IMR-90 (cell line): ENCODE data around the gene PLA2G4B. TPM values are rescaled to one million over a fixed set of nuclear protein-coding genes. Genes with fewer than 3 reads are reported as not detected.

Source experiments
- ATAC-seq: fragments of 200-7000 bp; cut with Tn5 transposase; 2 replicates; pipeline ENCODE4 v1.9.1; 2020; ENCODE audit warnings: low read depth, mild to moderate bottlenecking, moderate library complexity
- BruUV-seq: library from RNA; stranded (reverse); fragments of 400-500 nt; replicated peaks from 2 replicates; lab custom pipeline; 2021; lab: Mats Ljungman, UMichigan
- CTCF ChIA-PET: fragments of 300-600 bp; formaldehyde crosslinking; extraction: SDS; loops from one replicate; lab custom pipeline; 2021; ENCODE audit warnings: antibody characterized with exemption; lab: Yijun Ruan, JAX
- POLR2A ChIA-PET: fragments of 300-600 bp; sonication (Branson Sonifier 250); formaldehyde crosslinking; loops from one replicate; lab custom pipeline; 2022; ENCODE audit warnings: antibody characterized with exemption; ENCODE audit not compliant: unreplicated experiment; lab: Charles Lee
- DNase-seq: peaks from one replicate; pipeline ENCODE4 v3.0.0; 2013
- H2AFZ ChIP-seq: replicated peaks from 2 replicates; pipeline ENCODE3; 2013; ENCODE audit warnings: low read length, mild to moderate bottlenecking; ENCODE audit not compliant: poor library complexity
- H2AK5ac ChIP-seq: 2 replicates; pipeline ENCODE4 v1.6.1; 2013; ENCODE audit warnings: low read depth, low read length, inconsistent platforms
- H2AK9ac ChIP-seq: replicated peaks from 2 replicates; pipeline ENCODE3; 2013; ENCODE audit warnings: mild to moderate bottlenecking, low read depth, low read length, moderate library complexity; ENCODE audit not compliant: poor library complexity
- H2BK120ac ChIP-seq: 2 replicates; pipeline ENCODE4 v1.6.1; 2013; ENCODE audit warnings: low read depth, low read length, inconsistent platforms
- H2BK15ac ChIP-seq: 3 replicates; pipeline ENCODE4 v1.6.1; 2013; ENCODE audit warnings: low read depth, low read length, inconsistent platforms
- H2BK20ac ChIP-seq: 2 replicates; pipeline ENCODE4 v1.6.1; 2013; ENCODE audit warnings: low read depth, mild to moderate bottlenecking, inconsistent platforms, low read length, moderate library complexity
- H2BK5ac ChIP-seq: 2 replicates; pipeline ENCODE4 v1.6.1; 2013; ENCODE audit warnings: mild to moderate bottlenecking, low read depth, low read length, inconsistent platforms; ENCODE audit not compliant: poor library complexity, severe bottlenecking
- H3K14ac ChIP-seq: replicated peaks from 2 replicates; pipeline ENCODE4 v1.6.1; 2013; ENCODE audit warnings: low read depth, low read length, inconsistent platforms
- H3K18ac ChIP-seq: 2 replicates; pipeline ENCODE4 v1.6.1; 2013; ENCODE audit warnings: low read depth, low read length, control low read depth
- H3K23ac ChIP-seq: 2 replicates; pipeline ENCODE4 v1.6.1; 2013; ENCODE audit warnings: low read depth, low read length, inconsistent platforms
- H3K27ac ChIP-seq: 2 replicates; pipeline ENCODE4 v1.5.1; 2013; ENCODE audit warnings: mild to moderate bottlenecking, control low read depth, low read length; ENCODE audit not compliant: insufficient read depth
- H3K27me3 ChIP-seq: 2 replicates; pipeline ENCODE4 v1.6.1; 2013; ENCODE audit warnings: low read length; ENCODE audit not compliant: control insufficient read depth, insufficient read depth
- H3K36me3 ChIP-seq: 2 replicates; pipeline ENCODE4 v1.6.1; 2013; ENCODE audit warnings: low read length, mixed read lengths; ENCODE audit not compliant: control insufficient read depth, insufficient read depth
- H3K4ac ChIP-seq: 2 replicates; pipeline ENCODE4 v1.6.1; 2013; ENCODE audit warnings: low read depth, low read length, inconsistent platforms
- H3K4me1 ChIP-seq: 2 replicates; pipeline ENCODE4 v1.6.1; 2013; ENCODE audit warnings: low read length, mixed read lengths; ENCODE audit not compliant: control insufficient read depth, insufficient read depth
- H3K4me2 ChIP-seq: 2 replicates; pipeline ENCODE4 v1.6.1; 2013; ENCODE audit warnings: low read depth, mild to moderate bottlenecking, control low read depth, low read length, moderate library complexity
- H3K4me3 ChIP-seq: 2 replicates; pipeline ENCODE4 v1.5.1; 2013; ENCODE audit warnings: low read depth, mild to moderate bottlenecking, control low read depth, low read length, moderate library complexity; ENCODE audit not compliant: insufficient read depth
- H3K56ac ChIP-seq: 2 replicates; pipeline ENCODE4 v1.6.1; 2013; ENCODE audit warnings: low read length, inconsistent platforms; ENCODE audit not compliant: insufficient read depth; ENCODE audit errors: extremely low read depth
- H3K79me1 ChIP-seq, 2 experiments: 2 replicates each; pipeline ENCODE4 v1.6.1; 2013; ENCODE audit warnings: low read length in 2 of 2, inconsistent platforms in 1 of 2, low read depth in 1 of 2
- H3K9ac ChIP-seq: 2 replicates; pipeline ENCODE4 v1.6.1; 2013; ENCODE audit warnings: low read depth, low read length, control low read depth
- H3K9me1 ChIP-seq: 2 replicates; pipeline ENCODE4 v1.6.1; 2013; ENCODE audit warnings: low read length, inconsistent platforms; ENCODE audit not compliant: insufficient read depth
- H3K9me3 ChIP-seq: 2 replicates; pipeline ENCODE4 v1.6.1; 2013; ENCODE audit warnings: low read length; ENCODE audit not compliant: control insufficient read depth, insufficient read depth
- H4K20me1 ChIP-seq: 2 replicates; pipeline ENCODE4 v1.6.1; 2013; ENCODE audit warnings: low read length, inconsistent platforms; ENCODE audit not compliant: insufficient read depth
- H4K5ac ChIP-seq: 2 replicates; pipeline ENCODE4 v1.6.1; 2013; ENCODE audit warnings: mild to moderate bottlenecking, low read depth, low read length, control low read depth
- H4K8ac ChIP-seq, 2 experiments: 2 replicates each; pipeline ENCODE4 v1.6.1; 2013; ENCODE audit warnings: low read depth in 2 of 2, low read length in 2 of 2, control low read depth in 1 of 2, inconsistent platforms in 1 of 2
- H4K91ac ChIP-seq: 2 replicates; pipeline ENCODE4 v1.6.1; 2013; ENCODE audit warnings: low read depth, low read length, inconsistent platforms; ENCODE audit not compliant: insufficient read depth
- BHLHE40 ChIP-seq: fragments of 150-350 bp; IDR thresholded peaks from 2 replicates; pipeline ENCODE4 v1.6.1; 2016; ENCODE audit warnings: mild to moderate bottlenecking, low read depth, low read length
- CEBPB ChIP-seq: IDR thresholded peaks from 2 replicates; pipeline ENCODE4 v1.6.1; 2012; ENCODE audit warnings: low read depth, low read length, improper control_type of control experiment
- CHD1 ChIP-seq: IDR thresholded peaks from 2 replicates; pipeline ENCODE4 v1.6.1; 2012; ENCODE audit warnings: low read depth, low read length, improper control_type of control experiment
- CTCF ChIP-seq: conservative IDR thresholded peaks from 2 replicates; pipeline ENCODE4 v1.5.1; 2012; ENCODE audit warnings: mild to moderate bottlenecking, low read depth, low read length, improper control_type of control experiment
- ELK1 ChIP-seq: fragments of 150-350 bp; IDR thresholded peaks from 2 replicates; pipeline ENCODE4 v1.6.1; 2016; ENCODE audit warnings: low read depth, mild to moderate bottlenecking, low read length, moderate library complexity, borderline replicate concordance
- FOS ChIP-seq: fragments of 150-350 bp; IDR thresholded peaks from 2 replicates; pipeline ENCODE4 v1.6.1; 2016; ENCODE audit warnings: low read depth, low read length
- MAFK ChIP-seq: IDR thresholded peaks from 2 replicates; pipeline ENCODE4 v1.6.1; 2012; ENCODE audit warnings: low read depth, low read length, improper control_type of control experiment
- MAZ ChIP-seq: IDR thresholded peaks from 2 replicates; pipeline ENCODE4 v1.6.1; 2012; ENCODE audit warnings: low read depth, mild to moderate bottlenecking, low read length, improper control_type of control experiment, moderate library complexity, borderline replicate concordance
- MXI1 ChIP-seq: IDR thresholded peaks from 2 replicates; pipeline ENCODE4 v1.6.1; 2012; ENCODE audit warnings: low read depth, mild to moderate bottlenecking, low read length, moderate library complexity, borderline replicate concordance
- NFE2L2 ChIP-seq: fragments of 150-350 bp; IDR thresholded peaks from 2 replicates; pipeline ENCODE4 v1.6.1; 2016; ENCODE audit warnings: low read depth, mild to moderate bottlenecking, low read length
- POLR2A ChIP-seq: IDR thresholded peaks from 2 replicates; pipeline ENCODE4 v1.6.1; 2012; ENCODE audit warnings: mild to moderate bottlenecking, low read depth, low read length
- RAD21 ChIP-seq: IDR thresholded peaks from 2 replicates; pipeline ENCODE4 v1.6.1; 2012; ENCODE audit warnings: low read length, improper control_type of control experiment
- RCOR1 ChIP-seq: IDR thresholded peaks from 2 replicates; pipeline ENCODE4 v1.6.1; 2012; ENCODE audit warnings: mild to moderate bottlenecking, low read length, improper control_type of control experiment; ENCODE audit not compliant: insufficient replicate concordance
- RFX5 ChIP-seq: IDR thresholded peaks from 2 replicates; pipeline ENCODE4 v1.8.0; 2012; ENCODE audit warnings: low read depth, mild to moderate bottlenecking, low read length, moderate library complexity
- SMC3 ChIP-seq: fragments of 150-350 bp; IDR thresholded peaks from 2 replicates; pipeline ENCODE4 v1.6.1; 2016; ENCODE audit warnings: low read depth, mild to moderate bottlenecking, antibody characterized with exemption, low read length, moderate library complexity
- USF2 ChIP-seq: fragments of 150-350 bp; IDR thresholded peaks from 2 replicates; pipeline ENCODE4 v1.6.1; 2017; ENCODE audit warnings: mild to moderate bottlenecking, antibody characterized with exemption, low read length, low read depth
- WGBS, 2 experiments: methylation state at CpG; one replicate each; pipeline versions ENCODE4 v1.1.5 to v1.1.7; 2013; ENCODE audit warnings: missing lambda C conversion rate in 2 of 2; ENCODE audit not compliant: insufficient read length in 1 of 2; ENCODE audit errors: extremely low coverage in 2 of 2; 5-methylcytosine and 5-hydroxymethylcytosine counted together
- dilution Hi-C: fragments of 300-500 bp; cut with HindIII; formaldehyde crosslinking; loops from one replicate; pipeline ENCODE4 v1.14.3; 2018; ENCODE audit warnings: low sequenced_read_pairs; ENCODE audit not compliant: unreplicated experiment
- in situ Hi-C: fragments of 300-500 bp; cut with MboI; formaldehyde crosslinking; loops from 3 replicates; pipeline ENCODE4 v1.14.3; 2019; ENCODE audit warnings: low sequenced_read_pairs, inconsistent platforms, mixed read lengths
- intact Hi-C: fragments of 100-400 bp; cut with micrococcal nuclease; formaldehyde crosslinking; loops from 2 replicates; pipeline ENCODE4 v1.10.0; 2022
- polyA plus RNA-seq, 3 experiments: library from polyadenylated mRNA; depleted of rRNA; stranded (reverse); fragments of >200 nt; gene quantifications; 2 replicates each; pipeline ENCODE4 v1.2.3, GENCODE V29; 2012; ENCODE audit warnings: low replicate concordance in 1 of 3
- total RNA-seq: library from RNA; depleted of rRNA; stranded (reverse); fragments of >200 nt; gene quantifications from 2 replicates; pipeline ENCODE4 v1.2.3, GENCODE V29; 2012

The PLA2G4B gene
- total and polyA plus RNA-seq, 2 of the 4 experiments (the other 2 are of a cell fraction) = 0.18 to 3.1 TPM

GRCh38 chr15:41876007-41876406 is 37.4 kb downstream of the PLA2G4B start:
- peaks cover 35% of the 10 kb centered on the region for H3K27me3 ChIP-seq
- 13% methylated on average over 2 of the region's 13 CpGs; no CpG with 5 or more reads in 1 of the 2 experiments for WGBS, 2 experiments
- no peak overlapping the region for H3K23ac ChIP-seq
- no peak overlapping the region for H3K4me3 ChIP-seq
- in situ Hi-C loops (no loop called here), intact Hi-C loops (no loop called here), dilution Hi-C loops (no loop called here)
- ATAC-seq (no peak), DNase-seq (no peak)
- no peak overlapping the region for H2AK5ac ChIP-seq
- no peaks in the 10 kb centered on the region for H3K79me1 ChIP-seq
- no peak overlapping the region for H2AK9ac ChIP-seq
- no peak overlapping the region for H3K14ac ChIP-seq
- no peak overlapping the region for H3K4ac ChIP-seq
- POLR2A ChIA-PET = no interaction called here
- no peaks in the 10 kb centered on the region for H3K36me3 ChIP-seq
- BruUV-seq = no TSS peak
- no peak overlapping the region for H3K56ac ChIP-seq
- no peak overlapping the region for H4K8ac ChIP-seq
- H4K91ac ChIP-seq = no peak overlapping the region
- H2BK5ac ChIP-seq = no peak overlapping the region
- CTCF ChIA-PET = interaction anchor here (1.7 kb wide), 1 partner anchor 14 kb away, joined by 4 read pairs; no protein-coding TSS in a partner anchor
- H3K9ac ChIP-seq = no peak overlapping the region
- no peak overlapping the region for H3K4me2 ChIP-seq
- H3K18ac ChIP-seq = no peak overlapping the region
- no peaks in the 10 kb centered on the region for H3K9me3 ChIP-seq
- peaks cover 2% of the 10 kb centered on the region; the same call in 1 of the 2 replicates for H4K20me1 ChIP-seq
- H3K4me1 ChIP-seq = peaks cover under 1% of the 10 kb centered on the region; the same call in 1 of the 2 replicates
- H4K5ac ChIP-seq = no peak overlapping the region
- no peak for TF ChIP-seq CHD1
- no peak for TF ChIP-seq MAZ
- TF ChIP-seq POLR2A = no peak
- TF ChIP-seq FOS = no peak
- no peak for TF ChIP-seq SMC3
- TF ChIP-seq CEBPB = no peak
- no peak for TF ChIP-seq MXI1
- no peak for TF ChIP-seq USF2
- no peak for TF ChIP-seq BHLHE40
- no peak for TF ChIP-seq RFX5
- no peak for TF ChIP-seq RAD21
- TF ChIP-seq ELK1 = no peak
- TF ChIP-seq MAFK = no peak
- TF ChIP-seq RCOR1 = no peak
- TF ChIP-seq CTCF = no peak
- TF ChIP-seq NFE2L2 = no peak
- no peak overlapping the region for H2BK15ac ChIP-seq
- H2AFZ ChIP-seq = no peak overlapping the region
- no peak overlapping the region for H2BK20ac ChIP-seq
- H2BK120ac ChIP-seq = no peak overlapping the region
- H3K9me1 ChIP-seq = no peaks in the 10 kb centered on the region
- no peak overlapping the region for H3K27ac ChIP-seq
